NCI-H748 (cell line): Measurements from ENCODE around the gene DRC3.

Experiments used
- DNase-seq: peaks from one replicate; lab custom pipeline; 2025; ENCODE audit not compliant: unreplicated experiment; lab: John Stamatoyannopoulos, UW

DRC3 gene

DNA sequence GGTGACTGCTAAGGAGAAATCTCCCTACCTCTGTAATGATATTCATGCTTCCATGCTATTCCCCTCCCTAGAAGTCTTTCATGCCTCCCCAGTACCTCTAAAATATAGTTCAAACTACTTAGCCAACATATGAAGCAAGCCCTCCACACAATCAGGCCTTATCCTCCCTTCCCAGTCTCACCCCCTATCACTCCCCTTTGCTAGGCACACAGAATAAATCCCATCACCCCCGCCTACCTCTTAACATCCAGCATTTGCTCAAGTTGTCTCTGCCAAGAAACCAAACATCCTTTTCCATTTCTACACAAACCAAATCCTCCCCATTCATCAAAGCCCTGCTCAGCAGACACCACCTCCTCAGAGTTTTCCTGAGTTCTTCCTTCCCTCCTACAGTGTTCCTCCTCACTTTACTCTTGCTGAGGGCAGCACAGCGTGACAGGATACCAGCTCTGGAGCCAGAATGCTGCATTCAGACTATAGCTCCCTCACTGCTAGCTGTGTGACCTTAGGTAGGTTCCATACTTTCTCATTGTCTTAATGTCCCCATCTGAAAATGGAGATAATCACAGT is 7.4 kb upstream of the DRC3 start:
- no peak for DNase-seq

DNA sequence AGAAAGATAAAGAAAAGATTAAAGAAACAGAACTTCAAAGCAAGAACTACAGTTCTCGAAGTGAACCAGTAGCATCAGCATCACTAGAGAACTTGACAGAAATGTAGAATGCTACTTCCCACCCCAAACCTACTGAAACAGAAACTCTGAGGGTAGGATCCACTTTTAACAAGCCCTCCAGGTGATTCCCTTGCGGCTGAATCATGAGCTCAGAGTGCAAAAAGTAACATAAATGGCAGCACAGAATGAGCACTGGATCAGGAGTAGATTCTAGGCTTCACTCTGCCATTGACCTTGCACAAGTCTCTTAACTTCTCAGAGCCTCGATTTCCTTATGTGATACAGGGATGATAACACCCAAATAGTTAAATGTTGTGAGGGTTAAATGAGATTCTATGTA is 6.3 kb upstream of the DRC3 start:
- no peak for DNase-seq

DNA sequence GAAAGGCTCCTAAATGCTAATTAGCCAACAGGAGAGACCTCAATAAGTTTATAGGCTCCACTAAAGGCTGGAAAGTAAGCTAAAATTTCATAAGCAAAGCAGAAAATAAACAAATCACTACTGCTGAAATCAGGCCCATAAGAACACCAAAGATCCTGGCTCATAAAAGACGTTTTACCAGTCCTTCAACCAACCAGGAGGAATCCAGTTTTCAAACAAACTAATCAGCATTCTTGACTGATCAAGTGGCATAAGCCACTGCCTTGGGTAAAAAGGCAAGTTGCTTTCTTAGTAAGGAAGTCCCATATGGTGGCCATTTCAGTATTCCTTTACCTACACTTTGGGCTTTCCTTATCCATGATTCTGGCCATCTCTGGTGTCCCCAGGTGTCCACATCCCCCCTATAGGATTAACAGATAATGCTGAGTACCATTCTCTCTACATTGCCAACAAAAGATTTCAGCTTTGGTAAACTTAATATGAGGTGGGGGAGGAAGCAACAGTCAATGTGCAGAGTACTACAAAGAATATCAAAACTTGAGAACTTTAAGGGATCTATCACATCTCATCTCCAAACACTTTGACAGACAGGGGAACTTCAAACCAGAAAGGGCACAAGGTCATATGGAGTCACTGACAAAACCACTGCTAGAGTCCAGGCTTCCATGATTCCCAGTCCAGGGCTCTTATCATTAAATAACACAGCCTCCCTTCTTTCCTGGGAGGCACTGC is 1.8 kb upstream of the DRC3 start:
- no peak for DNase-seq

DNA sequence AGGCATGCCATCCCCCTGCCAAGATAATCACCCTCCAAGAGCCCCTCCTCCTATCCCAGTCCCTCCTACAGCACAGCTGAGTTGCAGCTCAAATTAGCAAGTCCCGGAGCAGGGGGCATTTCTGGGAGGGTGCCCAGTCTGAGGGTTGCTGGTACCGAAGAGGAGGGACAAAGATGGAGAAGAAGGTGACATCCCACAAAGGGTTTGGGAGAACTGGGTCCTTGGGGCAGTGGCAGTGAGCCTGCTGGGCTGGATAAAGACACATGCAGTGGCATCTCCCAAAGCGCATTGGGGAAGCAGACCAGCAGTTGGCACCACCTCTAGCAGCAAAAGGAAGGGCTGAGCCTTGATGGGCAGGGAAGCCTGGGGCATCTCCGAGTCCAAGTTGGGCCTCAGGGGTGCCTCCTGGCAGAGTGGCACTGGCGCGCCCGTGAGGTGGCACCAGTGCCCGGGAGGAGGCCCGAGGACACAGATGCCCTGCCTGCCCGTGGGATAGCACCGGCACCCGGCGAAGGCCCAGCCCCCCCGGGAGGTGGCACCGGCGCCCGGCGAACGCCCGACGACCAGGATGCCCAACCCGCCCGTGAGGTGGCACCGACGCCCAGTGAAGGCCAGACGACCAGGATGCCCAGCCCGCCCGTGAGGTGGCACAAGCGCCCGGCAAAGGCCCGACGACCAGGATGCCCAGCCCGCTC is 1.1 kb upstream of the DRC3 start:
- DNase-seq = no peak

DNA sequence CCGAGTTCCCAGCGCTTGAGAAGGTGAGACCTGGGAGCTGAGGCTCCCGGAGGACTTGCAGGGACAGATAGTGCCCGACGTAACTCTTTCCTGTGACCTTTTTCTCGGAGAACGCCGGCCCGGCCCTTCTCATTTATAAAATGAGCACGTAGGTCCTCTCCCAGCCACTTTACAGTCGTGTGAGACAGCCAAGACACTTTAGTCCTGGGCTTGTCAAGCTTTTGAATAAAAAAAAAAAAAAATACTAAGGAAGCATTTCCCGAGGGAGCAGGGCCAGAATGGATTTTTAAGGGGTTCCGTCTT is 241 bp downstream of the DRC3 start:
- DNase-seq = no peak

DNA sequence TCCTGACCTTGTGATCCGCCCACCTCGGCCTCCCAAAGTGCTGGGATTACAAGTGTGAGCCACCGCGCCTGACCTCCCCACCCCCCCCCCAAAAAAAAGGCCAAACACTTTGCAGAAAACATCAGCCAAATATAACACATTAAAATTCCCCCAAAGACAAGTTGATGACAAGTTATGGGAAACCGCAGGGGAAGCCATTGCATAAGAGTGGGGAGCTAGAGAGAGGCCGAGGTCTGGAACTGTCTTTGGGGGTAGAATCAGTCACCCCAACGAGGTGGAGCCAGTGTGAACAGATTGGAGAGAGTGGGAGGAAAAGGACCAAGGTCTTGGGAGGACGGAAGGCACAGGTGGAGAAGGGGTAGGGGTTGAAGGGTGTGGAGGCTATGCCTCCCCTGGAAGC is 2.8 kb downstream of the DRC3 start:
- no peak for DNase-seq

DNA sequence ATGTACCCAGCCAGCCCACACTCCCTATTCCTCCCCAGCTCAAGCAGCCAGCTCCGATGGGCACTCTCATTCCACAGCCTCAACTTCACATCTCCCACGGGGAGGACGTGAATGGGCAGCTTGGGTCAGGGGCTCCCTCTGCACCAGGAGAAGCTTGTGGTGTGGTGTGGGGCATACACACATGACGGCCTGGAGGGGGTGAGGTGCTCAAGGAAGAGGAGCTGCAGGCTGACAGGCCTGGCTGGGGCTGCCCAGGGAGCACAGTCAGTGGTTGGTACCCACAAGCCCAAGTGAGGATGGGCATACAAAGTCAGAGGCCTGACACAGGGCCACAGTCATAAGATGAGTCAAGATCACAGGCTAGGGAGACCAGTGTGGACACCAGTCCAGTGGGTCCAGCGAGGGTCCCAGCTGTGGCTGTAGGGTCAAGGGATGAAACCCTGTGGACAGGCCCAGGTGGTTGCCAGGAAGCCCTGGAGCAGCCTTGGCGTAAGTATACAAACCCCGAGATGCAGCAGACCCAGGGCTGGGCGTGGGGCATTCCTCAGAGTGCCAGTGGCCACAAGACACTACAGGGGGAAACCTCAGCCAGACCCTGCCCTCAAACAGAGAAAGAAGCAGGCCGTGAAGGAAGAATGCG is 4.4 kb downstream of the DRC3 start:
- no peak for DNase-seq

DNA sequence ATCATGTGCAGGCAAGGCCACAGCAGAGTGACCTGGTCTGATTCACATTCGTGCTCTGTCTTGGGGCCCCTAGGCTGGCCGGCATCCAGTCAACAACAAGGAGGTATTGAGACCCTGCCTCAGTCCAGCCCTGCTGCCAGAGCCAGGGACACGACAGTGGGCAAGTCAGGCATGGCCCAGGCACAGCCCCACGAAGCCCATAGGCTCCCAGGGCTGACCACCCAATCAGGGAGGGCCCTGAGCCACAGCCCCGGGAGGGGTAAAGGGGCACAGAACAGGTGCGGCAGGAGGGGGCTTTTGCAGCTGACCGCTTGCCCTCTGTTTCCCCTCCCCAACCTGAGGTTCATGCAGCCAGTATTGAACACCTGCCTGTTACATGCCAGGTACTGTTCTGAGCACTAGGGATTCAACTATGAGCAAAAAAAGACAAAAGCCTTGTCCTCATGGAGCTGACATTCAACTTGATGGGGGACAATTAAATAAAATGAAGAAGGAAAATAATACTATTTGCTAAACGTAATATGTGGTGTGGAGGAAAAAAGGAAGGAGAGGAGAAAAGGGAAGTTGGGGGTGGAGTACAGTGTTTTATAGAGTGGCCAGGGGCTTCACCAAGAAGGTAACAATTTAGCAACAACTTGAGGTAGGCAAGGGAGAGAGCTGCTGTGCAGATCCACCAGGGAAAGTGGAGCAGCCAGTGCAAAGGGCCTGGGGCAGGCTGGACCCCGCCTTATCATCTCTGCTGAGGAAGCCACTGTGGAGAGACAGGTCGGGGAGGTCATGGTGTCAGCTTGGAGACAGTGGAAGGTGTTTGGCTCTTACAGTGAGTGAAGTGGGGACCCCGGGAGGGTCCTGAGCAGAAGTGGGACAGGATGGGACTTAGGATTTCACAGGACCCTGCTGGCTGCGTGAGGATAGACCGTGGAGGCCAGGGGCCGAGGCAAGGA is 6.1 kb downstream of the DRC3 start:
- DNase-seq = no peak

DNA sequence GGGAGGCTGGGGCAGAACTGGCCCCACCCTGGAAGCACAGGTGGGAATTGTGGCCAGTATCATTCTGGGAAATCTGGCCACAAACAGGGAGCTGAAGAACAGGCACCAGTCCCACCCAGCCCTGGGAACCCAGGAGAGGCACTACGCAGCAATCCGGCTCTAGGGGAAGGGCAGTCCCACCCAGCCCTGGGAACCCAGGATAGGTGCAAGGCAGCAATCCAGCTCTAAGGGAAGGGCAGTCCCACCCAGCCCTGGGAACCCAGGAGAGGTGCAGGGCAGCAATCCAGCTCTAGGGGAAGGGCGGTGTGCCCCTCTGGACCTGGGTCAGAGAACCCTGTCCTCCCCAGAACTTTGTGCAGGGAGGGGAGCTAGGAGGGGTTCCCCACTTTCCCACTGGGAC is 7.1 kb downstream of the DRC3 start:
- DNase-seq = no peak

DNA sequence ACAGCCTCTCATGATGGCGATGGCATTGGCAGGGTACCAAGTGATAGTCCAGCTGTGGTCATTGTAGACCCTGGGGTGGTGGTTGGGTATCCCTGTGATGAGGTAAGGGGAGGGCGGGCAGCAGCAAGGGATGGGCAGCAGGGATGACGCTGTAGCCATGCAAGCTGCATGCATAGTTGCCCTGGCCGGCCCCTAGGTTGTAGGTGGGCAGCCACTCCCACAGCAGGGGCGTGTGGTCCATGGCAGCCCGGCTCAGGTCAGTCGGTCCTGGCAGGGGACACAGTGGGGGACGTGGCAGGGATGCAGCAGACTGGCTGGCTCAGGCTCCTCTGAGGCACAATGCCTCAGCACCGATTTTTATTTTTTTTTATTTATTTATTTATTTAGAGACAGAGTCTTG is 8.7 kb downstream of the DRC3 start:
- DNase-seq = peak; percentile 60

DNA sequence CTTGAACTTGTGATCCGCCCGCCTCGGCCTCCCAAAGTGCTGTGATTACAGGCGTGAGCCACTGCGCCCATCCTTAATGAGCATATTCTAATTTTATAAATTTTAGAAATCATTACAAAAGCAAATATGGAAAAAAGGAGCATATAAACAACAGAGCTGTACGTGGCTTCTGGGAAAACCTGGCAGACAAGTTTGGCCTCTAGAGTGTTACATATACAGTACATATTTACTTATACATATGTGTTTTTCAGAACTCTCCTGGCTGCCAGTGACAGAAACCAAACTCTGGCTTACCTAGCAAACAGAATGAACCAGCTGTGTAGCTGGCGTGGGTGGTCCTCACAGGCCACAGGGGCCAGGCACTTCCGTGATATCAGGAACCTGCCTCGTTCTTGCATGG is 10.1 kb downstream of the DRC3 start:
- no peak for DNase-seq

DNA sequence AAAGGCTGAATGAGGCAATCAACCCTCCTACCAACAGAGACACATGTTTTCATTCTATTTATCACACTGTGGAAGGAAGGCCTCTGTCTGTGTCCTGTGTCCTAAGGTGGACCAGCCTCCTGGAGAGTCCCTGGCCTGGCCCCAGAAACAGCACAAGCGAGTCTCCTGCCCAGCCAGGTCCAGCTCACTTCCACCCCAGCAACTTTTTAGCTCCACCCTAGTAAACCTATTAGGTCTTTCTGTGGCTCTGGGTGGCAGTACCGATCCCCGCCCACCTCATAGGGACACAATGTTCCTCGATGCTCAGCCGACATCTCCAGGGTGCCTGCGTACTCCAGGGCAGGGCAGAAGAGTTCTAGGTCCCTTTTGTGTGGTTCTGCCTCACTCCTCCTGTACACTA is 10.7 kb downstream of the DRC3 start:
- no peak for DNase-seq

DNA sequence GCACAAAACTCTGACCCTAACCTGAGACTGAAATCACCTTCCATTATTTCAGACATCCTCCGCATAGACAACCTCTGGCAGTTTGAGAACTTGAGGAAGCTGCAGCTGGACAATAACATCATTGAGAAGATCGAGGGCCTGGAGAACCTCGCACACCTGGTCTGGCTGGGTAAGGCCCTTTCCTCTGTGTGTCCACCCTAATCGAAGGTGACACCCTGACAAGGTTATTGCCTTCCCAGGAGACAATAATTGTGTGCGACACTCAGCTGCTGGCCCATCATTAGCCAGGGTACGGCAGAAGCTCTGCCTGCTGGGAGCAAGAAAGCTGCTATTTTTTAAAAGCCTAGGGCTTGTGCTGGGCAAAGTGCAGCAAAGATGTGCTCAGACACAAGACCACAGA is 11.1 kb downstream of the DRC3 start:
- no peak for DNase-seq

DNA sequence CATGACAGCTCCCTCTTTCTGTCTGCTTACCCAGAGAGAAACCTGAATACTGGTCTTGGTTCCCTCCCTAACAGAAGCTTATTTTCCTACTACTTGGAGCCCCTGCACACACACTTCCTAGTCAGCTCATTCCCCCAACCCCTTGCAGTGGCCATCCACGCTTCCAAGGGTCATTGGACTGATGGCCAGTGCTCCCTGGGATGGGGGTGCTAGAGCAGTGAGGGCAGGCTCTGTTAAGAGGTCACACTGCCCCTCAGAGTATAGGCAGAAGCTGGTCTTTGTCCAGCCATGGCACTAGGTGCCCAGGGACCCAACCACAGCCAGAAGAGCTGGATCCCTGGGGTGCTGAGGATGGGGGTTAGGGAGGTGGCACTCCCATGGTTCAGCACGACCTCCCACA is 12.5 kb downstream of the DRC3 start:
- no peak for DNase-seq

DNA sequence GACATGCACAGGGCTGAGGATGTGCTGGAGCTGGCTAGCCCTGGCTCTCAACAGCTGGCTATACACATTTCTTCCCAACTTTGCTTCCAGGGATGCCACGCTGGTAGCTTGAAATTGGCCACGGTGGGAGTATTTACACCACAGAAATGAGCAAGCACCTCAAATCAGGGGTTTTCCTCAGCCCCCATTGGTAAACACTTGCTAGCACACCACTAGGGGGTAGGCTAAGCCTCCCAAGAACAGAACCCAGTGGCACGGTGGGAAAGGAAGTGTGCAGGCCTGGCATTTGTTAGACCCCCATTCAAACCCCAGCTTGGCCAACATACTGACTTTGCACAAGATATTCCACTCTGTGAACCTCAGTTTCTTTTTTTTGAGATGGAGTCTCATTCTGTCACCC is 12.9 kb downstream of the DRC3 start:
- peak; percentile 41 for DNase-seq

DNA sequence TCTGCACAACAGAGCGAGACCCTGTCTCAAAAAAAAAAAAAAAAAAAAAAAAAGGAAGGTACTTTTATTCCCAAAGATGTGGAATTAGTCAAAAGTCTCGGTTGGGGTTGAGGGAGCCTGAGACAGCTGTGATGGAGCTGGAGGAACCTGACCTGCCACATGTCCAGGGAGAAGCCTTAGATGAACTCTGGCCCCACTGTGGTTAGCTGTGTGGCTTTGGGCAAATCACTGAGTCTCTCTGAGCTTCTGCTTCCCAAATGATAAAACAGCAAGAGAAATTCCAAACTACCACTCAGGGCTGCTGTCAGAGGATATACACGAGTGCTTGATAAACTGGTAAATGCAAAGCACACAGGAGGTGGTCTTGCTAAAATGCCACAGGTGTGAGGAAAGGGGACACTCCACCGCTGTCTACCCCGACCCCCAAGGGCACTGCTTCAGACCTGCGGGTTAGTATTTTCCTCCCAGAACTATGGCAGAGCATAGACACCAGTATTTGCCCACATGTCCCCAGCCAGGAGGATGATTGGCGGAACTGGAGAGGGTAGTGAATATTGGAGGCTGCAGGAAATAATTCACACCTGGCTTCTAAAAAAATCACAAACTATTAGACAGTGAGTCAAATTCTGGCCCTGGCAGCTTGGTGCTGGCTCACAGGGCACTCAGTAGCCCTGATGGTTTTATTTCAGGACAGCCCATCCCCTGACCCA is 14.7 kb downstream of the DRC3 start:
- peak; percentile 39 for DNase-seq

DNA sequence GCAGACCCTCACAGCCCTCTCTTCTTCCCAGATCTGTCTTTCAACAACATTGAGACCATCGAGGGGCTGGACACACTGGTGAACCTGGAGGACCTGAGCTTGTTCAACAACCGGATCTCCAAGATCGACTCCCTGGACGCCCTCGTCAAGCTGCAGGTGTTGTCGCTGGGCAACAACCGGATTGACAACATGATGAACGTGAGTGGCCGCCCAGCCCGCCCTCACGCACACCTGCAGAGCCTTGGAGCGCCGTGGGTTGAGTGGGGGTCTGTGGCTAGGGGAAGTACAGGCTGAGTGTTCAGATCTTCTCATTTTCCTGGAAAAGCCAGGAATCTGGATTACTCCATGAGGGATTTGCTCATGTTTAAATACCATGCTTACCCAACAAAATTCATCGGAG is 15.2 kb downstream of the DRC3 start:
- DNase-seq = peak; percentile 82

DNA sequence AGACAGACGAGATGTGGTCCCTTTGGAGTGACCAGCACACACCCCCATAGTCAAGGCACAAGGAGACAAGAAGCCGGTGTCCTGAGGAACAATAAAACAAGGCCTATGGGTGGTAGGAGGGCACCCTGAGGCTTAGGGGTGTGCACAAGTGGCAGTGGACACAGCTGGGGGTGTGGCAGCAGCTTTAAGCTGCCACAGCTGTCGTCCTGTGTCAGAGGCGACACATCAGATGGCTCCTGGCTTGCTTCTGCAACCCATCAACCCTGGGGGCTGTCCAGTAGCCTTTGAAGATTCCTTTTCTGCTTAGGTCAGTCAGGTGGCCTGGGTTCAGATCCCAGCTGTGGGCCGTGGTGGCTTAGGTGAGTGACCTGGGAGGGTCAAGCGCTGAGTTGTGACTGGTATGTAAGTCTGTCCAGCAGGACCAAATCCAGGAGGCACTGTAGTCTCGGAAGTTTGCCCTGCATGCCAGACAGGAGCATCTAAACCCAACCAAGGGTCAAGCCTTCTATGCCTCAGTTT is 15.8 kb downstream of the DRC3 start:
- DNase-seq = no peak

DNA sequence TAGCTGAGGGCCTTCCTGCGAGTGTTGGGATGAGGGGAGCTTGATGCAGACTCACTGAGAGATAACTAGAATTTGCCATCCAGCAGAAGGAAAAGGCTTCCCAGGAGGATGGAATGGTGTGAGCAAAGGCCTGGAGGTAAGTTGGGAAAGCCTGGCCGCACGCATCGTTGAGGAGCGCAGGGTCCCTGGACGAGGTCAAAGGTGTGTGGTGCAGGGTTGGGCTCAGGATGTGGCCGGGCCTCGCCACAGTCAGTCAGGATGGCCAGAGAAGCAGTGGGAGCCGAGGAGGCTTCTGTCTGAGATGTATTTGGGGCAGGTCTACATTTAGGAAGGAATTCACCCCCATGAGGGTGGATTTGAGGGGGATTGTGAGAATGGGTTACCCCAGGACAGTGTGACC is 16.4 kb downstream of the DRC3 start:
- no peak for DNase-seq

DNA sequence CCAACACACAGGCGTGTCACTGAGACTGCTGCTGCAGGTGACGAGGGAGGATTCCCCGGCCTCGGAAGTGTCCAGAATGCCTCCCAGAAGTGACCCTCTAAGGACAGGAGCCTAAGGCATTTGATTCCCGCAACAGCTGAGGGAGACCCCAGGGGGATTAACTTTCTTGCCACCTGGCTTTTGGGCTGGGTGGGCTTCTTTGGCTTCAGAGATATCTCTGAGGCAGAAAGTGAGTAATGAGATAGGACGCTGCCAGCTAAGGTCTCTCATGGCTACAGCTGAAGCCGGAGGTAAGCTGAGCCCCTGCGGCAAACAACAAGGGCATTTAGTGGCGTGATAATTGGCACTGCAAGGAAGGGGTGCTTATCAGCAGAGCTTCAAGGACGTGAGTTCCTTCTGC is 17.0 kb downstream of the DRC3 start:
- DNase-seq = no peak
